Measurements from ENCODE around the gene GREM1. TPM values are rescaled to one million over a fixed set of nuclear protein-coding genes. Genes with fewer than 3 reads are reported as not detected.

Gene GREM1
- total and polyA plus RNA-seq, 10 donors, result 0.06 to 3.3 (median 0.94) TPM; not detected in 1

GRCh38 chr15:32715276-32715675, 2.5 kb upstream of the GREM1 start:
- 55 to 59% (median 58%) methylated on average over 4 of the region's 4 CpGs for WGBS, 5 donors
- Histone ChIP-seq H3K27me3 (replicated peaks in 1 of 7) (peaks cover 8 to 95% (median 59%) of the 10 kb centered on the region in 7 donors), H3K27ac (no peak overlapping the region), H3K9me3 (no peaks in the 10 kb centered on the region), H3K4me3 (no peak overlapping the region), H3K4me1 (peaks cover 19 to 36% (median 30%) of the 10 kb centered on the region in 6 donors), H3K36me3 (no peaks in the 10 kb centered on the region)
- TF ChIP-seq POLR2AphosphoS5 (IDR thresholded peaks at IDR 0.05) (no peak), CTCF (IDR thresholded peaks at IDR 0.05 in 8 of 11, conservative IDR thresholded peaks at IDR 0.05 in 3 of 11) (no peak), POLR2A (IDR thresholded peaks at IDR 0.05) (no peak)
- DNase-seq, result no peak
- intact Hi-C loops (cut with DNase I; ENCODE audit: low total_unique reads), result no loop called here

GRCh38 chr15:32716216-32716914, 1.4 kb upstream of the GREM1 start:
- H3K27me3 ChIP-seq (replicated peaks in 1 of 7), result peaks cover 8 to 98% (median 59%) of the 10 kb centered on the region in 7 donors
- H3K9me3 ChIP-seq, result no peaks in the 10 kb centered on the region
- no peak for DNase-seq
- TF ChIP-seq CTCF (IDR thresholded peaks at IDR 0.05 in 8 of 11, conservative IDR thresholded peaks at IDR 0.05 in 3 of 11), result no peak
- TF ChIP-seq POLR2A (IDR thresholded peaks at IDR 0.05), result no peak
- no peak for TF ChIP-seq POLR2AphosphoS5 (IDR thresholded peaks at IDR 0.05)
- H3K36me3 ChIP-seq, result no peaks in the 10 kb centered on the region
- WGBS, 5 donors, result 16 to 34% (median 23%) methylated on average over 13 of the region's 13 CpGs
- peaks cover 19 to 36% (median 30%) of the 10 kb centered on the region in 6 donors for H3K4me1 ChIP-seq
- H3K4me3 ChIP-seq, result peak overlapping the region in 1 of 8 donors; percentile 61
- intact Hi-C loops (cut with DNase I; ENCODE audit: low total_unique reads), result no loop called here
- H3K27ac ChIP-seq, result no peak overlapping the region

GRCh38 chr15:32716915-32717425, 834 bp upstream of the GREM1 start:
- H3K4me1 ChIP-seq, result peaks cover 19 to 36% (median 30%) of the 10 kb centered on the region in 6 donors
- WGBS, 5 donors, result 3 to 9% (median 4%) methylated on average over 17 to 21 of the region's 21 CpGs
- DNase-seq, result no peak
- no peak overlapping the region for H3K27ac ChIP-seq
- H3K9me3 ChIP-seq, result no peaks in the 10 kb centered on the region
- H3K4me3 ChIP-seq, result peak overlapping the region in 7 of 8 donors; percentile 14 to 61 (median 26)
- no peaks in the 10 kb centered on the region for H3K36me3 ChIP-seq
- TF ChIP-seq CTCF (IDR thresholded peaks at IDR 0.05 in 8 of 11, conservative IDR thresholded peaks at IDR 0.05 in 3 of 11) (no peak), POLR2AphosphoS5 (IDR thresholded peaks at IDR 0.05) (no peak), POLR2A (IDR thresholded peaks at IDR 0.05) (no peak)
- peaks cover 8 to 96% (median 59%) of the 10 kb centered on the region in 7 donors for H3K27me3 ChIP-seq (replicated peaks in 1 of 7)
- intact Hi-C loops (cut with DNase I; ENCODE audit: low total_unique reads), result no loop called here

- Histone ChIP-seq H3K36me3 (no peaks in the 10 kb centered on the region), H3K27me3 (replicated peaks in 1 of 7) (peaks cover 8 to 82% (median 59%) of the 10 kb centered on the region in 7 donors), H3K27ac (no peak overlapping the region), H3K4me3 (peak overlapping the region in 7 of 8 donors; percentile 14 to 61 (median 26)), H3K4me1 (peaks cover 19 to 36% (median 30%) of the 10 kb centered on the region in 6 donors), H3K9me3 (no peaks in the 10 kb centered on the region)
- DNase-seq, result no peak
- intact Hi-C loops (cut with DNase I; ENCODE audit: low total_unique reads), result no loop called here
- TF ChIP-seq POLR2AphosphoS5 (IDR thresholded peaks at IDR 0.05) (no peak), POLR2A (IDR thresholded peaks at IDR 0.05) (no peak), CTCF (IDR thresholded peaks at IDR 0.05 in 8 of 11, conservative IDR thresholded peaks at IDR 0.05 in 3 of 11) (no peak)
- WGBS, 5 donors, result 2 to 14% (median 3%) methylated on average over 13 to 60 of the region's 60 CpGs
Measured at GRCh38 chr15:32718227-32718820, 520 bp downstream of the GREM1 start.
